GM19455 (cell line): ENCODE results near the gene SLC25A10.
"Not testable (repeated sequence)": the region's sequence is repeated elsewhere in the genome, so short reads cannot be mapped to it uniquely, and the experiment has no call there.

ENCODE experiments used
- ATAC-seq: cut with Tn5 transposase; IDR thresholded peaks from one replicate; pipeline ENCODE4 v1.9.1; 2021; ENCODE audit not compliant: unreplicated experiment

The SLC25A10 gene

GRCh38 chr17:81711814-81712467 lies at the start of gene SLC25A10:
TSS of gene SLC25A10 (plus strand) at chr17:81712284. CDS start at chr17:81712427, 143 bp downstream.
- peak; percentile 63 for ATAC-seq

GRCh38 chr17:81664051-81664470 lies 48.0 kb upstream of the SLC25A10 start:
- ATAC-seq, result no peak

- no peak for ATAC-seq
Observed at GRCh38 chr17:81665205-81666091, 46.6 kb upstream of the SLC25A10 start.

GRCh38 chr17:81666092-81666341 lies 46.1 kb upstream of the SLC25A10 start:
- peak; percentile 12 for ATAC-seq

GRCh38 chr17:81666342-81667191 lies 45.5 kb upstream of the SLC25A10 start, which contains the start of the genes CCDC137 and OXLD1:
TSS of gene CCDC137 (plus strand) at chr17:81666737. CDS start at chr17:81666767, 30 bp downstream.
TSS of gene OXLD1 (minus strand) at chr17:81666605. CDS start at chr17:81666577, 28 bp downstream.
- ATAC-seq, result peak; percentile 90

- no peak for ATAC-seq
Observed at GRCh38 chr17:81667754-81668153, 44.3 kb upstream of the SLC25A10 start.

- no peak for ATAC-seq
Observed at GRCh38 chr17:81672504-81672903, 39.6 kb upstream of the SLC25A10 start.

GRCh38 chr17:81672954-81673353 lies 39.1 kb upstream of the SLC25A10 start:
- ATAC-seq, result no peak

GRCh38 chr17:81673561-81674258 lies 38.4 kb upstream of the SLC25A10 start:
- no peak for ATAC-seq

GRCh38 chr17:81675515-81676221 lies 36.4 kb upstream of the SLC25A10 start:
- not testable (repeated sequence) for ATAC-seq

- ATAC-seq, result no peak
Observed at GRCh38 chr17:81676906-81677305, 35.2 kb upstream of the SLC25A10 start.

GRCh38 chr17:81680150-81680549 lies 31.9 kb upstream of the SLC25A10 start:
- no peak for ATAC-seq

GRCh38 chr17:81681672-81682071 lies 30.4 kb upstream of the SLC25A10 start:
- no peak for ATAC-seq

GRCh38 chr17:81682565-81683207 lies 29.4 kb upstream of the SLC25A10 start:
- no peak for ATAC-seq

- peak; percentile 16 for ATAC-seq
Observed at GRCh38 chr17:81683208-81683583, 28.9 kb upstream of the SLC25A10 start.

- peak; percentile 93 for ATAC-seq
Observed at GRCh38 chr17:81683584-81684441, 28.3 kb upstream of the SLC25A10 start, which contains the start of the genes ARL16 and HGS. TSS of gene ARL16 (minus strand) at chr17:81683797. CDS start at chr17:81683753, 44 bp downstream. TSS of gene HGS (plus strand) at chr17:81684011. CDS start at chr17:81684067, 56 bp downstream.

- no peak for ATAC-seq
Observed at GRCh38 chr17:81684442-81684911, 27.6 kb upstream of the SLC25A10 start.

GRCh38 chr17:81685108-81685507 lies 27.0 kb upstream of the SLC25A10 start:
- ATAC-seq, result no peak
